SH-SY5Y (cell line): ENCODE data around the gene ZNF44.

ENCODE experiments used
- GATA2 ChIP-seq: IDR thresholded peaks from 2 replicates; pipeline ENCODE4 v1.6.1; 2011; ENCODE audit warnings: mild to moderate bottlenecking, low read depth, low read length
- GATA3 ChIP-seq: IDR thresholded peaks from 2 replicates; pipeline ENCODE4 v1.6.1; 2011; ENCODE audit warnings: low read depth, mild to moderate bottlenecking, low read length, moderate library complexity

- no peak for TF ChIP-seq GATA3
- TF ChIP-seq GATA2 = no peak
Observed at GRCh38 chr19:12318782-12319413, 24.2 kb upstream of the ZNF44 start.
